Body of pancreas (tissue), 4 donors: ENCODE measurements around the gene NPBWR2. TPM values are rescaled to one million over a fixed set of nuclear protein-coding genes. Genes with fewer than 3 reads are reported as not detected.

ENCODE experiments used
- ATAC-seq: fragments of 150-250 bp; one replicate; pipeline ENCODE4 v1.9.1; 2016
- DNase-seq, 4 donors: peaks; one replicate each; pipeline ENCODE4 v3.0.0-alpha.2; 2019
- H3K27ac ChIP-seq, 4 donors: fragments of 200-600 bp; sonication (generic); 1 replicate in 3 of 4; 2 replicates in 1 of 4; pipeline versions ENCODE4 v1.5.1 to v1.6.1; 2016 to 2019; ENCODE audit warnings: mild to moderate bottlenecking in 1 of 4, mixed read lengths in 1 of 4, moderate library complexity in 1 of 4
- H3K27me3 ChIP-seq, 2 donors: fragments of 200-600 bp; sonication (generic); one replicate each; pipeline ENCODE4 v1.6.0; 2016; ENCODE audit warnings: mild to moderate bottlenecking in 1 of 2
- H3K36me3 ChIP-seq, 2 donors: fragments of 200-600 bp; sonication (generic); replicated peaks in 1 of 2; 2 replicates each; pipeline ENCODE4 v1.5.1; 2016; ENCODE audit warnings: low read depth in 2 of 2; ENCODE audit not compliant: insufficient read depth in 1 of 2
- H3K4me1 ChIP-seq: fragments of 200-600 bp; sonication (generic); one replicate; pipeline ENCODE4 v1.6.0; 2016
- H3K4me3 ChIP-seq, 2 donors: fragments of 200-600 bp; sonication (generic); 1 replicate in 1 of 2; 2 replicates in 1 of 2; pipeline ENCODE4 v1.5.1; 2016 to 2019
- H3K9me3 ChIP-seq, 3 donors: fragments of 200-600 bp; sonication (generic); 1 replicate in 2 of 3; 2 replicates in 1 of 3; pipeline ENCODE4 v1.5.1; 2016
- CTCF ChIP-seq, 7 experiments: fragments of 450-650 bp in 4 of 7; fragments of 200-600 bp in 3 of 7; sonication (generic) in 3 of 7; IDR thresholded peaks; one replicate each; pipeline ENCODE4 v1.5.1; 2016 to 2019; ENCODE audit warnings: antibody characterized with exemption in 7 of 7
- POLR2A ChIP-seq, 3 donors: fragments of 450-650 bp; IDR thresholded peaks; one replicate each; pipeline ENCODE4 v1.6.1; 2016; ENCODE audit warnings: antibody characterized with exemption in 3 of 3, mild to moderate bottlenecking in 2 of 3
- WGBS, 2 donors: methylation state at CpG; one replicate each; pipeline ENCODE4 v1.1.5; 2017; 5-methylcytosine and 5-hydroxymethylcytosine counted together
- intact Hi-C: fragments of 100-400 bp; cut with DNase I; formaldehyde crosslinking; loops from one replicate; pipeline ENCODE4 v1.15.1; 2023
- total RNA-seq, 2 donors: library from RNA; depleted of rRNA; stranded (reverse); fragments of >200 nt; gene quantifications; one replicate each; pipeline ENCODE4 v1.1.0, GENCODE V29; 2016

NPBWR2 gene
- total RNA-seq, 2 donors from 2014 or later, result not detected

- H3K4me3 ChIP-seq, result no peak overlapping the region
- no peak for DNase-seq
Observed at GRCh38 chr20:64067733-64068307, 39.5 kb downstream of the NPBWR2 start.

GRCh38 chr20:64067005-64067632 lies 40.2 kb downstream of the NPBWR2 start:
- WGBS, 2 donors, result 85 to 96% methylated on average over 3 to 6 of the region's 6 CpGs
- intact Hi-C loops, result no loop called here
- H3K27me3 ChIP-seq, result no peaks in the 10 kb centered on the region
- H3K27ac ChIP-seq, result no peak overlapping the region
- peaks cover 26% of the 10 kb centered on the region for H3K4me1 ChIP-seq
- H3K9me3 ChIP-seq, result no peaks in the 10 kb centered on the region
- TF ChIP-seq POLR2A (IDR thresholded peaks at IDR 0.05) (no peak), CTCF (IDR thresholded peaks at IDR 0.05) (no peak)
- no peak overlapping the region for H3K4me3 ChIP-seq
- no peaks in the 10 kb centered on the region for H3K36me3 ChIP-seq
- no peak for ATAC-seq
- DNase-seq, result no peak

More at GRCh38 chr20:64067733-64068307, 39.5 kb downstream of the NPBWR2 start:
- Histone ChIP-seq H3K27ac (no peak overlapping the region), H3K9me3 (no peaks in the 10 kb centered on the region), H3K4me1 (peaks cover 19% of the 10 kb centered on the region), H3K36me3 (no peaks in the 10 kb centered on the region), H3K27me3 (no peaks in the 10 kb centered on the region)
- WGBS, 2 donors, result 76 to 100% methylated on average over 2 to 11 of the region's 12 CpGs
- no peak for ATAC-seq
- TF ChIP-seq CTCF (IDR thresholded peaks at IDR 0.05) (no peak), POLR2A (IDR thresholded peaks at IDR 0.05) (no peak)
- intact Hi-C loops, result no loop called here

- DNase-seq (no peak), ATAC-seq (no peak)
- intact Hi-C loops, result no loop called here
- H3K4me1 ChIP-seq, result peaks cover 28% of the 10 kb centered on the region
- no peak for TF ChIP-seq CTCF (IDR thresholded peaks at IDR 0.05)
- TF ChIP-seq POLR2A (IDR thresholded peaks at IDR 0.05), result no peak
- H3K27me3 ChIP-seq, result no peaks in the 10 kb centered on the region
- WGBS, 2 donors, result 44% methylated on average over 5 of the region's 5 CpGs; no CpG with 5 or more reads in 1 of the 2 donors
- no peak overlapping the region for H3K4me3 ChIP-seq
- H3K9me3 ChIP-seq, result no peaks in the 10 kb centered on the region
- H3K27ac ChIP-seq, result no peak overlapping the region
- H3K36me3 ChIP-seq, result no peaks in the 10 kb centered on the region
Observed at GRCh38 chr20:64065974-64066343, 41.4 kb downstream of the NPBWR2 start.

- Histone ChIP-seq H3K9me3 (no peaks in the 10 kb centered on the region), H3K27me3 (no peaks in the 10 kb centered on the region), H3K36me3 (no peaks in the 10 kb centered on the region), H3K27ac (no peak overlapping the region), H3K4me3 (no peak overlapping the region), H3K4me1 (peaks cover 28% of the 10 kb centered on the region)
- WGBS, 2 donors, result 51 to 58% methylated on average over 21 to 24 of the region's 27 CpGs
- no peak for ATAC-seq
- intact Hi-C loops, result no loop called here
- DNase-seq, result no peak
- TF ChIP-seq CTCF (IDR thresholded peaks at IDR 0.05) (no peak), POLR2A (IDR thresholded peaks at IDR 0.05) (no peak)
Observed at GRCh38 chr20:64065062-64065973, 42.0 kb downstream of the NPBWR2 start.
